SK-N-SH (cell line): ENCODE data around the gene PITPNM1. TPM values are rescaled to one million over a fixed set of nuclear protein-coding genes. Genes with fewer than 3 reads are reported as not detected.

Source experiments
- CTCF ChIA-PET: fragments of 300-600, 350-600 bp; formaldehyde crosslinking; extraction: SDS; loops from one replicate; lab custom pipeline; 2021; lab: Yijun Ruan, JAX
- POLR2A ChIA-PET: fragments of 350-600 bp; sonication (Branson Sonifier 250); formaldehyde crosslinking; extraction: SDS; loops from one replicate; lab custom pipeline; 2020; ENCODE audit warnings: antibody characterized with exemption, inconsistent platforms; lab: Yijun Ruan, JAX
- DNase-seq: peaks from one replicate; pipeline ENCODE4 v3.0.0; 2012
- H2AFZ ChIP-seq: fragments of 200-600 bp; sonication (generic); 2 replicates; pipeline ENCODE4 v1.8.1; 2016; ENCODE audit warnings: antibody characterized with exemption, mild to moderate bottlenecking, low read depth
- H3F3A ChIP-seq: fragments of 200-600 bp; sonication (generic); replicated peaks from 2 replicates; pipeline ENCODE3; 2016; ENCODE audit warnings: antibody characterized with exemption, mild to moderate bottlenecking; ENCODE audit not compliant: insufficient read depth
- H3K27ac ChIP-seq, 2 experiments: fragments of 200-500 bp in 1 of 2; fragments of 200-600 bp in 1 of 2; sonication (Bioruptor generic) in 1 of 2; sonication (generic), shearing (Covaris generic) in 1 of 2; 2 replicates each; pipeline versions ENCODE4 v1.5.1 to v1.6.1; 2014 to 2016; ENCODE audit warnings: low read depth in 2 of 2, inconsistent platforms in 1 of 2, low read length in 1 of 2, mild to moderate bottlenecking in 1 of 2, mixed read lengths in 1 of 2
- H3K27me3 ChIP-seq: fragments of 200-600 bp; sonication (generic), shearing (Covaris generic); 2 replicates; pipeline ENCODE4 v1.6.1; 2016; ENCODE audit warnings: mixed run types; ENCODE audit not compliant: insufficient read depth
- H3K36me3 ChIP-seq, 2 experiments: fragments of 200-500 bp in 1 of 2; fragments of 200-600 bp in 1 of 2; sonication (Bioruptor generic) in 1 of 2; sonication (generic) in 1 of 2; replicated peaks in 1 of 2; 2 replicates each; pipeline versions ENCODE3 to v1.5.1; 2014 to 2016; ENCODE audit warnings: low read length in 1 of 2, mild to moderate bottlenecking in 1 of 2; ENCODE audit not compliant: insufficient read depth in 2 of 2, control insufficient read depth in 1 of 2
- H3K4me1 ChIP-seq, 2 experiments: fragments of 200-500 bp in 1 of 2; fragments of 200-600 bp in 1 of 2; sonication (Bioruptor generic) in 1 of 2; sonication (generic), shearing (Covaris generic) in 1 of 2; 2 replicates each; pipeline versions ENCODE4 v1.5.1 to v1.6.1; 2014 to 2016; ENCODE audit warnings: low read depth in 1 of 2, low read length in 1 of 2, mixed run types in 1 of 2; ENCODE audit not compliant: insufficient read depth in 2 of 2, control insufficient read depth in 1 of 2
- H3K4me2 ChIP-seq: fragments of 200-600 bp; sonication (generic), shearing (Covaris generic); 2 replicates; pipeline ENCODE4 v1.6.1; 2017; ENCODE audit warnings: mixed run types
- H3K4me3 ChIP-seq, 2 experiments: fragments of 200-500 bp in 1 of 2; fragments of 200-600 bp in 1 of 2; sonication (Bioruptor generic) in 1 of 2; sonication (generic), shearing (Covaris generic) in 1 of 2; 2 replicates each; pipeline versions ENCODE4 v1.5.1 to v1.8.1; 2014 to 2016; ENCODE audit warnings: low read depth in 2 of 2, inconsistent platforms in 1 of 2, low read length in 1 of 2, mild to moderate bottlenecking in 1 of 2, mixed read lengths in 1 of 2, moderate library complexity in 1 of 2
- H3K79me2 ChIP-seq: fragments of 200-600 bp; sonication (generic); 2 replicates; pipeline ENCODE4 v1.8.1; 2017; ENCODE audit warnings: mild to moderate bottlenecking; ENCODE audit not compliant: insufficient read depth
- H3K9ac ChIP-seq: fragments of 200-600 bp; sonication (generic); 2 replicates; pipeline ENCODE4 v1.6.1; 2017; ENCODE audit warnings: mixed run types
- H3K9me2 ChIP-seq: fragments of 200-600 bp; sonication (generic); 2 replicates; pipeline ENCODE4 v1.6.1; 2017; ENCODE audit warnings: mixed run types
- H3K9me3 ChIP-seq: fragments of 200-600 bp; sonication (generic); 2 replicates; pipeline ENCODE4 v1.6.1; 2017; ENCODE audit warnings: mixed run types, mild to moderate bottlenecking, moderate library complexity
- H4K20me1 ChIP-seq: fragments of 200-600 bp; sonication (generic); 2 replicates; pipeline ENCODE4 v1.6.1; 2017; ENCODE audit warnings: mild to moderate bottlenecking, mixed run types; ENCODE audit not compliant: insufficient read depth
- EP300 ChIP-seq, 2 experiments: IDR thresholded peaks; 2 replicates each; pipeline versions ENCODE4 v1.4.0 to v1.6.1; 2012; ENCODE audit warnings: borderline replicate concordance in 1 of 2, low read depth in 1 of 2, low read length in 1 of 2
- FOXJ3 ChIP-seq: sonication (generic); formaldehyde crosslinking; IDR thresholded peaks from 2 replicates; pipeline ENCODE4 v1.5.1; 2020; ENCODE audit warnings: mild to moderate bottlenecking, missing genetic modification reagents
- GABPA ChIP-seq: IDR thresholded peaks from 2 replicates; pipeline ENCODE4 v1.4.0; 2012; ENCODE audit warnings: low read depth, mild to moderate bottlenecking
- JUND ChIP-seq: IDR thresholded peaks from 2 replicates; pipeline ENCODE4 v1.4.0; 2012
- MXI1 ChIP-seq: IDR thresholded peaks from 2 replicates; pipeline ENCODE4 v1.6.1; 2012; ENCODE audit warnings: mild to moderate bottlenecking, low read depth, low read length, improper control_type of control experiment
- PBX3 ChIP-seq: IDR thresholded peaks from 2 replicates; pipeline ENCODE4; 2012
- RFX5 ChIP-seq: IDR thresholded peaks from 2 replicates; pipeline ENCODE4 v1.6.1; 2012; ENCODE audit warnings: mild to moderate bottlenecking, improper control_type of control experiment, low read length
- RXRA ChIP-seq: IDR thresholded peaks from 2 replicates; pipeline ENCODE4 v1.4.0; 2012; ENCODE audit warnings: low read depth, mild to moderate bottlenecking, borderline replicate concordance
- SIN3A ChIP-seq: IDR thresholded peaks from 2 replicates; pipeline ENCODE4 v1.6.1; 2012; ENCODE audit warnings: low read depth, mild to moderate bottlenecking, low read length, moderate library complexity, borderline replicate concordance
- TAF1 ChIP-seq: IDR thresholded peaks from 2 replicates; pipeline ENCODE4 v1.6.1; 2012; ENCODE audit warnings: low read depth, mild to moderate bottlenecking, low read length, moderate library complexity, borderline replicate concordance
- WGBS: methylation state at CpG from one replicate; pipeline ENCODE4 v1.1.6; 2017; ENCODE audit warnings: low lambda C conversion rate; 5-methylcytosine and 5-hydroxymethylcytosine counted together
- polyA plus RNA-seq, 3 experiments: library from polyadenylated mRNA; depleted of rRNA; stranded (reverse); fragments of >200 nt; gene quantifications; 2 replicates each; pipeline ENCODE4 v1.2.3, GENCODE V29; 2012
- TF ChIP-seq, protein P1 (sequence below): IDR thresholded peaks from 2 replicates; pipeline ENCODE4 v1.6.1; 2012; ENCODE audit warnings: mild to moderate bottlenecking, low read depth, low read length, moderate library complexity
- TF ChIP-seq, protein P2 (sequence below): IDR thresholded peaks from 2 replicates; pipeline ENCODE4 v1.4.0; 2012; ENCODE audit warnings: low read depth, borderline replicate concordance
- TF ChIP-seq, protein P3 (sequence below): fragments of 150-350 bp; IDR thresholded peaks from 2 replicates; pipeline ENCODE4 v1.6.1; 2016; ENCODE audit warnings: mild to moderate bottlenecking, low read depth, low read length
- TF ChIP-seq, protein P4 (sequence below): fragments of 150-350 bp; IDR thresholded peaks from 2 replicates; pipeline ENCODE4 v1.6.1; 2017; ENCODE audit warnings: antibody characterized with exemption, low read length, low read depth, borderline replicate concordance
- TF ChIP-seq, protein P5 (sequence below): IDR thresholded peaks from 2 replicates; pipeline ENCODE4 v1.4.0; 2012; ENCODE audit warnings: low read depth

The PITPNM1 gene
- polyA plus RNA-seq, 1 of the 3 experiments (the other 2 are of a cell fraction) = 24.2 TPM

DNA sequence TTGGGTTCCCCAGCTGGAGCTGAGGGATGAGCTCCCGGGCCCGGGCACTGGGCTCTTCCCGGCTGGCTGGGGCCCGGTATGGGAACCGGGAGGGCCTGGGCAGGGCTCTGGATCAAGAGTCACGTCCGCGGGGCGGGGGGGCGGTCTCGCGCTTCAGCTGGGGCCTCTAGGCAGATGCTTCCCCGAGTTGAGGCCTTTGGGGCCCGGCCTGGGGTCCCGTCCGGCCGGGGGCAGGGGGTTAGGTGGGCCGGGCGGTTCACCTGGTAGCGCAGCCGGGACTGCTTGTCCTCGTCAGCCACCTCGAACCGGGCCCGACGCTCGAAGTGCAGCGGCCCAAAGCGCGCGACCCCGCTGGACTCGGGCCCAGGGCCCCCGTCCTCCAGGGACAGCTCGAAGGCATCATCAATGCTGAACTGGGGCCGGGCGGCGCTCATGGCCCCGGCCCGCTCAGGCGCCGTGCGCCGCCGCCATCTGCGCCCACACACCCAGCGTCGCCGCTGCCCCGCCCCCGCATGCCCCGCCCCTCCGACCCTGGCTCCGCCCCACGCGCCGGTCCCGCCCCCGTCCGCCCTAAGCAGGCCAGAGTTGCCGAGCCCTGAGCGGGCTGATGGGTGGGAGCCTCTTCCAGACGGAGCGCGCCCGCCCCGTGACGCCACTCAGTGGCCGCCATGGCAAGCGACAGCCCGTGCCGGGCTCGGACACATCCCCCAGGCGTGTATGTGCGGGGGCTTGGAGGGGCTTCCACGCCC lies 36.2 kb downstream of the PITPNM1 start, which contains the start of gene TMEM134 (continued):
- TF ChIP-seq, protein P1, sequence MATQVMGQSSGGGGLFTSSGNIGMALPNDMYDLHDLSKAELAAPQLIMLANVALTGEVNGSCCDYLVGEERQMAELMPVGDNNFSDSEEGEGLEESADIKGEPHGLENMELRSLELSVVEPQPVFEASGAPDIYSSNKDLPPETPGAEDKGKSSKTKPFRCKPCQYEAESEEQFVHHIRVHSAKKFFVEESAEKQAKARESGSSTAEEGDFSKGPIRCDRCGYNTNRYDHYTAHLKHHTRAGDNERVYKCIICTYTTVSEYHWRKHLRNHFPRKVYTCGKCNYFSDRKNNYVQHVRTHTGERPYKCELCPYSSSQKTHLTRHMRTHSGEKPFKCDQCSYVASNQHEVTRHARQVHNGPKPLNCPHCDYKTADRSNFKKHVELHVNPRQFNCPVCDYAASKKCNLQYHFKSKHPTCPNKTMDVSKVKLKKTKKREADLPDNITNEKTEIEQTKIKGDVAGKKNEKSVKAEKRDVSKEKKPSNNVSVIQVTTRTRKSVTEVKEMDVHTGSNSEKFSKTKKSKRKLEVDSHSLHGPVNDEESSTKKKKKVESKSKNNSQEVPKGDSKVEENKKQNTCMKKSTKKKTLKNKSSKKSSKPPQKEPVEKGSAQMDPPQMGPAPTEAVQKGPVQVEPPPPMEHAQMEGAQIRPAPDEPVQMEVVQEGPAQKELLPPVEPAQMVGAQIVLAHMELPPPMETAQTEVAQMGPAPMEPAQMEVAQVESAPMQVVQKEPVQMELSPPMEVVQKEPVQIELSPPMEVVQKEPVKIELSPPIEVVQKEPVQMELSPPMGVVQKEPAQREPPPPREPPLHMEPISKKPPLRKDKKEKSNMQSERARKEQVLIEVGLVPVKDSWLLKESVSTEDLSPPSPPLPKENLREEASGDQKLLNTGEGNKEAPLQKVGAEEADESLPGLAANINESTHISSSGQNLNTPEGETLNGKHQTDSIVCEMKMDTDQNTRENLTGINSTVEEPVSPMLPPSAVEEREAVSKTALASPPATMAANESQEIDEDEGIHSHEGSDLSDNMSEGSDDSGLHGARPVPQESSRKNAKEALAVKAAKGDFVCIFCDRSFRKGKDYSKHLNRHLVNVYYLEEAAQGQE = peak; percentile 9; the same call in 1 of the 2 replicates
- TF ChIP-seq, protein P2, sequence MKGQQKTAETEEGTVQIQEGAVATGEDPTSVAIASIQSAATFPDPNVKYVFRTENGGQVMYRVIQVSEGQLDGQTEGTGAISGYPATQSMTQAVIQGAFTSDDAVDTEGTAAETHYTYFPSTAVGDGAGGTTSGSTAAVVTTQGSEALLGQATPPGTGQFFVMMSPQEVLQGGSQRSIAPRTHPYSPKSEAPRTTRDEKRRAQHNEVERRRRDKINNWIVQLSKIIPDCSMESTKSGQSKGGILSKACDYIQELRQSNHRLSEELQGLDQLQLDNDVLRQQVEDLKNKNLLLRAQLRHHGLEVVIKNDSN = 0 out of 2 replicates have a peak, but pooled peaks have one; percentile 18
- no peak for TF ChIP-seq EP300 (IDR thresholded peaks at IDR 0.05; ENCODE audit: borderline replicate concordance in 1 of 2, low read depth in 1 of 2, low read length in 1 of 2)
- no peak for TF ChIP-seq RFX5
- TF ChIP-seq RXRA = no peak
- TF ChIP-seq, protein P3, sequence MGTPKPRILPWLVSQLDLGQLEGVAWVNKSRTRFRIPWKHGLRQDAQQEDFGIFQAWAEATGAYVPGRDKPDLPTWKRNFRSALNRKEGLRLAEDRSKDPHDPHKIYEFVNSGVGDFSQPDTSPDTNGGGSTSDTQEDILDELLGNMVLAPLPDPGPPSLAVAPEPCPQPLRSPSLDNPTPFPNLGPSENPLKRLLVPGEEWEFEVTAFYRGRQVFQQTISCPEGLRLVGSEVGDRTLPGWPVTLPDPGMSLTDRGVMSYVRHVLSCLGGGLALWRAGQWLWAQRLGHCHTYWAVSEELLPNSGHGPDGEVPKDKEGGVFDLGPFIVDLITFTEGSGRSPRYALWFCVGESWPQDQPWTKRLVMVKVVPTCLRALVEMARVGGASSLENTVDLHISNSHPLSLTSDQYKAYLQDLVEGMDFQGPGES = no peak
- TF ChIP-seq TAF1 = peak; percentile 55
- TF ChIP-seq FOXJ3 (CRISPR knock-in tag) = peak; percentile 60; the same call in 1 of the 2 replicates
- TF ChIP-seq SIN3A = peak; percentile 84
- TF ChIP-seq, all 33 proteins: peak for 15

- CTCF ChIA-PET = interaction anchor here (0.8 to 3.4 kb wide), 10 partner anchors 8 to 119 kb away, joined by 3 to 32 read pairs (median 5); partner anchors contain the start of gene PPP1CA
- TF ChIP-seq, protein P4, sequence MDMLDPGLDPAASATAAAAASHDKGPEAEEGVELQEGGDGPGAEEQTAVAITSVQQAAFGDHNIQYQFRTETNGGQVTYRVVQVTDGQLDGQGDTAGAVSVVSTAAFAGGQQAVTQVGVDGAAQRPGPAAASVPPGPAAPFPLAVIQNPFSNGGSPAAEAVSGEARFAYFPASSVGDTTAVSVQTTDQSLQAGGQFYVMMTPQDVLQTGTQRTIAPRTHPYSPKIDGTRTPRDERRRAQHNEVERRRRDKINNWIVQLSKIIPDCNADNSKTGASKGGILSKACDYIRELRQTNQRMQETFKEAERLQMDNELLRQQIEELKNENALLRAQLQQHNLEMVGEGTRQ = no peak
- no peak for TF ChIP-seq JUND
- TF ChIP-seq FOXJ3 (CRISPR knock-in tag) = no peak
- no peak for TF ChIP-seq SIN3A
- no peak for TF ChIP-seq EP300 (IDR thresholded peaks at IDR 0.05; ENCODE audit: borderline replicate concordance in 1 of 2, low read depth in 1 of 2, low read length in 1 of 2)
- TF ChIP-seq MXI1 = no peak
- TF ChIP-seq PBX3 = no peak
- no peak for TF ChIP-seq GABPA
- no peak for TF ChIP-seq RXRA
- TF ChIP-seq RFX5 = no peak
- TF ChIP-seq, protein P1 = no peak
- TF ChIP-seq, protein P5, sequence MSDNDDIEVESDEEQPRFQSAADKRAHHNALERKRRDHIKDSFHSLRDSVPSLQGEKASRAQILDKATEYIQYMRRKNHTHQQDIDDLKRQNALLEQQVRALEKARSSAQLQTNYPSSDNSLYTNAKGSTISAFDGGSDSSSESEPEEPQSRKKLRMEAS = no peak
Measured at GRCh38 chr11:67468456-67468758, 36.8 kb downstream of the PITPNM1 start.

More at GRCh38 chr11:67468456-67468758, 36.8 kb downstream of the PITPNM1 start:
- Histone ChIP-seq H3K9me2 (no peaks in the 10 kb centered on the region), H3K4me1 (peaks cover 9 to 35% of the 10 kb centered on the region in 2 experiments; a peak in 2 of 4 replicates), H3K9me3 (no peaks in the 10 kb centered on the region), H3K4me3 (peak overlapping the region; percentile 73 to 90), H3K9ac (peak overlapping the region; percentile 87), H3K4me2 (peak overlapping the region; percentile 98), H4K20me1 (no peaks in the 10 kb centered on the region), H2AFZ (peak overlapping the region; percentile 63; the same call in 1 of the 2 replicates), H3F3A (peaks cover 10% of the 10 kb centered on the region), H3K27ac (peak overlapping the region; percentile 56 to 58; a peak in 2 of 4 replicates), H3K27me3 (no peaks in the 10 kb centered on the region), H3K36me3 (no peaks in the 10 kb centered on the region), H3K79me2 (peaks cover 7% of the 10 kb centered on the region; the same call in 1 of the 2 replicates)
- POLR2A ChIA-PET = interaction anchor here (0.6 to 2.9 kb wide), 6 partner anchors 15 to 243 kb away, joined by 3 to 13 read pairs (median 6); partner anchors contain the start of genes AIP, PPP1CA, RAD9A and RPS6KB2
- 25% methylated on average over 2 of the region's 6 CpGs for WGBS
- no peak for DNase-seq
